Hair follicular keratinocyte (primary cell): ENCODE results near the gene AMH. TPM values are rescaled to one million over a fixed set of nuclear protein-coding genes. Genes with fewer than 3 reads are reported as not detected.

ENCODE experiments used
- total RNA-seq: library from RNA; depleted of rRNA; stranded (reverse); fragments of >200 nt; gene quantifications from 2 replicates; pipeline ENCODE4 v1.2.3, GENCODE V29; 2015

Gene AMH
- total RNA-seq: 0.16 and 1.3 TPM in 2 replicates

DNA sequence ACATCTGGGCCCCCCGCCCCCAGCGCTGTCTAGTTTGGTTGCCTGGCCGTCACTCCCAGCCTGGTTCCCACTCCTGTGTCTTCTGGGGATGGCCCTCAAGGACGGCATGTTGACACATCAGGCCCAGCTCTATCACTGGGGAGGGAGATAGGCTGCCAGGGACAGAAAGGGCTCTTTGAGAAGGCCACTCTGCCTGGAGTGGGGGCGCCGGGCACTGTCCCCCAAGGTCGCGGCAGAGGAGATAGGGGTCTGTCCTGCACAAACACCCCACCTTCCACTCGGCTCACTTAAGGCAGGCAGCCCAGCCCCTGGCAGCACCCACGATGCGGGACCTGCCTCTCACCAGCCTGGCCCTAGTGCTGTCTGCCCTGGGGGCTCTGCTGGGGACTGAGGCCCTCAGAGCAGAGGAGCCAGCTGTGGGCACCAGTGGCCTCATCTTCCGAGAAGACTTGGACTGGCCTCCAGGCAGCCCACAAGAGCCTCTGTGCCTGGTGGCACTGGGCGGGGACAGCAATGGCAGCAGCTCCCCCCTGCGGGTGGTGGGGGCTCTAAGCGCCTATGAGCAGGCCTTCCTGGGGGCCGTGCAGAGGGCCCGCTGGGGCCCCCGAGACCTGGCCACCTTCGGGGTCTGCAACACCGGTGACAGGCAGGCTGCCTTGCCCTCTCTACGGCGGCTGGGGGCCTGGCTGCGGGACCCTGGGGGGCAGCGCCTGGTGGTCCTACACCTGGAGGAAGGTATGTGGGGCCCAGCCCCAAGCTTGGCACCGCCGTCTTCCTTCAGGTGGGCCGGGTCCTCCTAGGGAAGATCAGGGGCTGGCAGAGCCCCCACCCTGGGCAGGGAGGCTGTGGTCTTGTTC is at the start of gene AMH:
Gene AMH (plus strand): TSS at position 314 of the 857 bp plus-strand sequence. CDS start 10 bp downstream, at position 324.

DNA sequence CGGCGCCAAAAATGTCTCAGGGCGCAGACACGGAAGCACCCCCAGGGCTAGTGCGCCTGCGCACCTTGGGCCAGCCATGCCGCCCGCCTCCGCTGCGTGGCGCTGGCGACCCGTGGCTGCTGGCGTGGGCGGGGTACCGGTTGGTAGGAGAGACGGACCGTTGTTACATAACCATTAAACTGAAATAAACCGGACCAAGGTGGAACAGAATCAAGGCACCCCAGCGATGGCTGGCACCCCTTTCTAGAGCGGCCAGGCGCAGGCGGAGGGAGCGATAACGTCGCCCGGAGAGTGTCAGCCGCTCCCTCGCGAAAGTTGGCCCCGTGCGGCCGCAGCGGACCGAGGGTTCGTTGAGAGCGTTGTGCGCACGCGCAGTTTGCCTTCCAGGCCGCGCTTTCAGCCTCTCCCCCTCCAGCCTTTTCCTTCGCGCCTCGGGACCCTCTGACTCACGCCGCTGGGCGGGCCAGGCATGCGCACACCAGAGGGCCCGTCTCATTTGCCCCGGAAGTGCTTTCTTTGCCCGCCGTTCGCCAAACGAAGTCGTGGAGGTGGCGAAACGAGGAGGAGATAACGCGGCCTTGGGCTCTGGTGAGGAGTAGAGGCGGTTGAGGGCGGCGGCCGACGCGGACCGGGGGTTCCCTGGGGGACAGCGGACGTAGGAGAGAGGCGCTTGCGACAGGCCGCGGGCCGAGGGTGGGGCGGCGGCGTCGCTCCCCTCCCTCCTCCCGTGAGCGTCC is 12.6 kb upstream of the AMH start, which contains the start of the genes PLEKHJ1 and SF3A2:
Gene PLEKHJ1 (minus strand): TSS at position 16 of the 737 bp plus-strand sequence. CDS start 81 bp downstream, outside the sequence.
Gene SF3A2 (plus strand): TSS at position 511 of the 737 bp plus-strand sequence. CDS start 6,595 bp downstream, outside the sequence.

DNA sequence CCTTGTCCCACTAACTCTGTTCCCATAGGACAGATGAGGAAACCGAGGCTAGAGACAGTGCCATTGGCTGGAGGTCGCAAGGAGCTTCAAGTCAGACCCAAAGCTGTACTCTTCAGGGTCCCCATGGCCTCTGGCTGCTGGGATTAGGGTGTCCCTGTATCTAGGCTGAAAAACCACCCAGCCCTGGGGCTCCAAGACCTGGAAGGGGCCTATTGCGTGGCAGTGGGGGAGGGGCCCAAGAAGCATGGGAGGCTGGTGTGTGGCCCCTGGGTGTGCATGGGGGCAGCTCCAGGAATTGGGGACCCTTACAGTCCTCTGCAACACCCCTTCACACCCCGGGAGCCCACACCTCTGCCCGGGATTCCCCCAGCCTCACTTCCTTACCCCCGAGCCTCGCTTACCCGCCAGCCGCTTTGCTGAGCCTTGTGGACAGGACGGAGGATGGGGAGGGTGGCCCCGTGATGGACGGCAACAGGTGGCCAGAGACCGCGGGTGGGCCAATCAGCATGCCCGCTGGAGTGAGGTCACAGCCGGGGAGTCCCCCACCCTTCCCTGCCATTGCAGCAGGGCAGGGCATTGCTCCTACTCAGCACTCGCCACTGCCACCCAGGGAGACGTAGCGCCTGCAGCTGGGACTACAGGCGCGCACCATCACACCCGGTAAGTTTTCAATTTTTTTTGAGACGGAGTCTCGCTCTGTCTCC is 7.0 kb downstream of the AMH start, which contains the start of gene JSRP1:
Gene JSRP1 (minus strand): TSS at position 436 of the 704 bp plus-strand sequence. CDS start 1,103 bp downstream, outside the sequence.

DNA sequence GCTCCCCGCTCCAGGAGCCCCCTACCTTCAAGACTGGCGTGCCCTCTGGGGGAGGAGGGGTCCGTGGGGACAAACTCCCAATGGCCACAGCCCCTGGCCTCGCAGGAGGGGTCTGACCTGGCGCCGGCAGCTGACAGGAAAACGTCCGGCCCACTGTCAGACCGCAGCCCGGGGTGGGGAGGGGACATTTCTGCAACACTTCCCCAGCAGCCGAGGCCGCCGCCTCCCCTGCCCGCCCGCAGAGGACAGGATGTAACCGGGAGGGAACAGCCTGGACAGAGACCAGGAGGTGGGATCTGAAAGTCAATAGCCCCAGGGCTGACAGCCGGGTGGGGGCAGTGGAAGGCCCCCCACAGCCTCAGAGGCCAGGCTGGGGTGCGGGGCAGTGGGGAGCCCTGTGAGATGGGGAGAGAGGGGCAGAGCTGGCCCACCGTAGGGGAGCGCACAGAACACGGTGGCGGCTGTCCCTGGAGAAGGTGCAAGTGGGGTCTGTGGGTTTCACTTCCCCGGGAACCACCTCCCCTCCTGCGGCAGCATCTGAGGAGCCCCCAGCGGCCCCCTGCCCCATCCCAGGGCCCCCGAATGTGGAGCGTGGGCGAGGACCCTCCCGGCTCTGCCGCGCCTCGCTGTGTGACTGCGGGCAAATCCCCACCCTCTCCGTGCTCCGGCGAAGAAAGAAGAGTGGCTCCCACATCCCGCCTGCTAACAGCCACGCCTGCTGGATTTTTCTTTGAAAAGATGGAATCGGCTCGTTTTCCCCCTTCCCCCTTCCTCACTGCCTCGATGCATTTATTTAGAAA is 33.1 kb downstream of the AMH start, which contains the start of gene PEAK3:
Gene PEAK3 (minus strand): TSS at position 114 of the 800 bp plus-strand sequence. CDS start 1,244 bp downstream, outside the sequence.

Other genes with a start within 250 kb of the AMH start
- gene BTBD2, start 233.6 kb upstream of the AMH start, total RNA-seq: 61.7 and 66.2 TPM in 2 replicates
- 115 and 149 TPM in 2 replicates for gene MKNK2, start 198.1 kb upstream of the AMH start, total RNA-seq
- gene MOB3A, start 153.0 kb upstream of the AMH start, total RNA-seq: 44.3 and 46.5 TPM in 2 replicates
- 0.70 and 1.1 TPM in 2 replicates for gene IZUMO4, start 152.4 kb upstream of the AMH start, total RNA-seq
- 83.1 and 86.9 TPM in 2 replicates for gene AP3D1, start 97.8 kb upstream of the AMH start, total RNA-seq
- gene DOT1L, start 85.4 kb upstream of the AMH start, total RNA-seq: 7.9 and 9.9 TPM in 2 replicates
- gene PLEKHJ1, start 13.0 kb upstream of the AMH start, total RNA-seq: 63.9 and 89.6 TPM in 2 replicates
- gene SF3A2, start 12.5 kb upstream of the AMH start, total RNA-seq: 31.6 and 42.5 TPM in 2 replicates
- not detected in 2 replicates for gene JSRP1, start 7.1 kb downstream of the AMH start, total RNA-seq
- gene PEAK3, start 32.9 kb downstream of the AMH start, total RNA-seq: not detected in 2 replicates
- gene LINGO3, start 58.8 kb downstream of the AMH start, total RNA-seq: not detected in 2 replicates
- gene LSM7, start 79.3 kb downstream of the AMH start, total RNA-seq: 310 and 405 TPM in 2 replicates
- 19.9 and 30.5 TPM in 2 replicates for gene SPPL2B, start 79.4 kb downstream of the AMH start, total RNA-seq
- not detected in 2 replicates for gene TMPRSS9, start 110.9 kb downstream of the AMH start, total RNA-seq
- 53.6 and 97.9 TPM in 2 replicates for gene TIMM13, start 178.3 kb downstream of the AMH start, total RNA-seq
- gene LMNB2, start 207.6 kb downstream of the AMH start, total RNA-seq: 79.4 and 192 TPM in 2 replicates
- 19.2 and 30.0 TPM in 2 replicates for gene GADD45B, start 226.8 kb downstream of the AMH start, total RNA-seq